ENCODE results near the gene CGB7. TPM values are rescaled to one million over a fixed set of nuclear protein-coding genes. Genes with fewer than 3 reads are reported as not detected.

CGB7 gene
- total and polyA plus RNA-seq, 9 of the 15 experiments (the other 6 are each of a cell fraction or from before 2014, with no cell fraction given), result not detected

GRCh38 chr19:49020931-49021895 lies 36.3 kb downstream of the CGB7 start (continued):
- no peak for TF ChIP-seq BCLAF1 (IDR thresholded peaks at IDR 0.05; ENCODE audit: borderline replicate concordance in 1 of 2, control insufficient read depth in 1 of 2, low read depth in 2 of 2, low read length in 1 of 2)
- TF ChIP-seq ZBTB9 (CRISPR knock-in tag; IDR thresholded peaks at IDR 0.05), result no peak
- peak; percentile 15; the same call in 1 of the 2 replicates for TF ChIP-seq NFIC (IDR thresholded peaks at IDR 0.05)
- no peak for TF ChIP-seq HBP1 (CRISPR knock-in tag; IDR thresholded peaks at IDR 0.05)
- peak in 1 of 2 experiments; percentile 28 for TF ChIP-seq E2F6 (IDR thresholded peaks at IDR 0.05; ENCODE audit: borderline replicate concordance in 1 of 2, extremely low read depth in 1 of 2, insufficient read depth in 1 of 2, insufficient read length in 1 of 2, low read depth in 1 of 2, low read length in 1 of 2, poor library complexity in 1 of 2, severe bottlenecking in 1 of 2)
- no peak for TF ChIP-seq DDX20 (tag; IDR thresholded peaks at IDR 0.05; ENCODE audit: low read depth)
- no peak for TF ChIP-seq SRSF9 (IDR thresholded peaks at IDR 0.05; ENCODE audit: borderline replicate concordance, low read depth, low read length)
- no peak for TF ChIP-seq IRF2 (CRISPR knock-in tag; IDR thresholded peaks at IDR 0.05)
- TF ChIP-seq ZNF384 (IDR thresholded peaks at IDR 0.05; ENCODE audit: low read depth, low read length), result no peak
- TF ChIP-seq CHD4 (IDR thresholded peaks at IDR 0.05; ENCODE audit: insufficient read depth, insufficient replicate concordance, low read depth, low read length, poor library complexity, severe bottlenecking), result no peak
- TF ChIP-seq TRIM25 (IDR thresholded peaks at IDR 0.05; ENCODE audit: borderline replicate concordance), result 0 out of 2 replicates have a peak, but pooled peaks have one; percentile 71
- no peak for TF ChIP-seq SIRT6 (IDR thresholded peaks at IDR 0.05; ENCODE audit: low read depth, low read length)
- no peak for TF ChIP-seq TFE3 (CRISPR knock-in tag; IDR thresholded peaks at IDR 0.05)
